CD4-positive, alpha-beta T cell treated with Interleukin-17A for 1 hour (primary cell): ENCODE results near the gene SH2D7.

Experiments used
- DNase-seq: peaks from one replicate; pipeline ENCODE4 v3.0.0-alpha.2; 2020

The SH2D7 gene

DNA sequence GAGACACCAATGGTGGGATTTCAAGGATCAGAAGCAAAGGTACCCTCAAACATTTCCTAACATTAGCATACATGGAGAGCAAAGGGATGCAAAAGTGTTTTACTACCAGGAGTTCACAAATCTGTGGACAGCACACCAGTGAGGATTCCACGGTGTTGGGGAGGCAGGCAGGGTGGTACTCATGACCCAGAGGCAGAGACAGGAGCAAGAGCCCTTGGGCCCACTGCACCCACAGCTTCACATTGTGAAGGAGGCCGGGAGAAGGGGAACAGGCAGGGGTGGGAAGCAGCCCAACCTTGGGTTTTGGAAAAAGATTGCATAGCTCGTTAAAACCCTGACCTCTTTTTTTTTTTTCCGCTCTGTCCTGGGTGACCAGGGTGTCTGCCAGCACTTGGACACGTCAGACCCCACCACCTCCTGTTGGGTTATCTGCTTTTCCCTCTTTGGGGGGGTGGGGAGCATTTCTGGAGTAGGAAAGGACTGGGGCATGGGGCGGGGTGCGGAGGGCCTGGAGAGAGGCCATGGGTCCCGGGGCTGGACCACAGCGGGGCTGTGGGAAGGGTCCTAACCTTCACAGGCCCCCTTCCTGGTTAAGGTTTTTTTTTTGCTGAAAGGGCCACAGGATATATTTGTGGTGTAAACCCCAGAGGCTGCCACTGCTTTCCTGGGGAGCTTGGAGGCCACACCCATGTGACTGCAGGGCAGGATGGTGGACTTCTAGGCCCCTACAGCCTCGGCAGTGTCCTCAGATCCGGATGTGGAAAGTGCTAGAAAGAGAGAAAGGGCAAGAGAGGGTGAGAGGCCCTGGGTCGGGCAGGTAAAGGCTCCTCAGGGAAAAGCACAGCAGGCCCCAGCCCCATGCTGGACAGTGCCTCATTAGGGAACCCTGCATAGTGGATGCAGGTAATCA is 12.5 kb downstream of the SH2D7 start:
- DNase-seq, result no peak

DNA sequence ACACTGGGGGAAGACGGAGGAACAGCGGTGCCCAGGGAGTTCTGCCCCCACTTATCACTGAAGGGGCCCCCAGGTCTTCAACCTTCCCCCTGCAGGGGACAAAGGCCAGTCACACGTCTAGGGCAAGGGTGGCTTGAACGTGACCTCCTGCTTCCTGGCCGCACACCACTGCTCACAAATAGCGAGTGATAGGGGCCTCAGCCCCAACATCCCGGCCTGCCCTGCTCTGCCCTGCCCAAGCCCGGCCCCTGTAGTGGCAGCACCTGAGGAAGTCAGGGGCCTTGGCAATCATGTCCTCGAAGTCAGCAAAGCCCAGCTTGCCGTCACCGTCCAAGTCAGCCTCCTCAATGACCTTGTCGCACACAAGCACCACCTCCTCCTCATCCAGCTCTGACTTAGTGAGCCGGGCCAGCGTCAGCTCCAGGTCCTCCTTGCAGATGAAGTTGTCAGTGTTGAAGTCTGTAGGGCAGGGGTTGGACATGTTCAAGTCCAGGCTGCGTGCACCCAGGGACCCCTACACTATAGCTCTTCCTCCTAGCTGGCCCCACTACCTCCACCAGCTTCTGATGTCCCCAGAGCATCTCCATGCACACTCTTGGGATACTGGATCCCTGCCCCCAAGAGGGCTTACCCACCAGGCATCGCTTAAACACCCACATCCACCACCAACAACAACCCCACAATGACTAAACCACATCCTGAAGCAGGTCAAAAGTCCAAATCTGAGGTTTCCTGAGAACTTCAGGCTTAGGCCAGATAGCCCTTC is 13.3 kb downstream of the SH2D7 start:
- DNase-seq, result no peak

DNA sequence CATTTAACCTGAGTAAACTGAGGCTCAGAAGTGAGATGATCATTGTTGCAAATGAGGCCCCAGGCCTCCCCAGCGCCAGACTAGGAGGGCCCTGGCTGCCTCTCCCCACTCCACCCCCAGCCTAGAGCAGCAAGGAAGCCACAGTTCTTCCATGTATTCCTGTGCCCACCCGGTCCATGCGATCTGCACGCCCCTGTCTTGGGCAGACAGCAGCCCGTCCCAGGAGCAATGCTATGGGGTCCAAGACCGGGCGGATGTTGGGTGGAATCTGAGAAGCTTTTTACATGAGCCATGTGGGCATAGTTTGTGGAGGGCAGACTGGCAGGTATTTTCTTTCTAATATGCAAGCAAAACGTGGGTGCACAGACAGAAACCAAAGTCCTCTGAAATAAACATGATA is 15.1 kb downstream of the SH2D7 start:
- DNase-seq, result no peak

DNA sequence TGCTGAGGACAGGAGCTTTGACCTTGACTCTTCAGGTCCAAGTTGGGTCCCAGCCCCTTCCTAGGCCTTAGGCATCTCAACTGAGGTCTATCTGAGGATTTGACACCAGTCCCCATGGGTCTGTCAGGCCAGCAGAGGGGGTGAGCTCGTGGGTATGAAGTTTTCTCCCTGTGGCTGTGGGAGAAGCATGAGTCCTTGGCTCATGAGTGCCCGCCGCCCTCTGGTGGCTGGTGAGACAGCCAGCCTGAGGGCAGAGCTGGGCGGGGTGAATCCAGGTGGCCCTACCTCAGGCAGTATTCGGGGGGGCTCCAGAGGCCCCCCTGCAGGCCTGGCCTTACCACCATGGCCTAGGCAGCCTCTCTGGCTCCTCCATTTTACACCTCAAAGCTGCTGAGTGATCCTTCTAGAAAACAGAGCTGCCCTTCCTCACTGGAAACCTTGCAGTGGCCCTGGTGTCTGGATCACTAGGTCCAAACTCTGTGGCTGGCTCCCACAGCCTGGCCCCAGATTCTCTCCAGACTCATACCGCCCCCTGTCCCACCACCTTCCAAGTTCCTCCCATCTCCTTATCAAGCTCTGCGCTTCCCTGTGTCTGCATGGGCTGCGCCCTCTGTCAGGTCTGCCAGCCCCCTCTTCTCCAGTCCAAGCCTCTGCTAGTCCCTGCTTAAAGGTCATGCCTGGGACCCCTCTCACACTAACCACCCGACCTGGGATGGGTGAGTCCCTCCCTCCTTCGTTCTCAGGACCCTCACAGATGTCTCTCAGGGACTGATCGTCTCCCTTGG is 16.1 kb downstream of the SH2D7 start:
- peak; percentile 88 for DNase-seq

DNA sequence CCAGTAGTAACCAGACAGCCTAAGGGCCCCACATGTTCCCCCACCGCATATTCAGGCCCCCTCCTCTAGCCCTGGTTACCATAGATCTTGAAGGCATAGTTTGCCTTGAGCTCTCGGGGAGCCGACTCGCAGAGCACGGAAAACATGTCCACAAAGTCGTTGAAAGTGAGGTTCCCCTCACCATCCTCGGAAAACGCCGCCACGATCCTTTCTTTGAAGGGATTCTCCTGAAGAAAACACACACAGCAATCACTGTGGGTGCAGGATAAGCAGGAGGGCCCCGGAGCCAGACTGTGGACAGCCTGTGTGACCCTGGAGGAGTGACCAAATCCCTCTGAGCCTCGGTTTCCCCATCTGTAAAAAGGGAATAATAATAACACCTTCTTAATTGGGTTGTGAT is 16.8 kb downstream of the SH2D7 start:
- DNase-seq, result no peak

DNA sequence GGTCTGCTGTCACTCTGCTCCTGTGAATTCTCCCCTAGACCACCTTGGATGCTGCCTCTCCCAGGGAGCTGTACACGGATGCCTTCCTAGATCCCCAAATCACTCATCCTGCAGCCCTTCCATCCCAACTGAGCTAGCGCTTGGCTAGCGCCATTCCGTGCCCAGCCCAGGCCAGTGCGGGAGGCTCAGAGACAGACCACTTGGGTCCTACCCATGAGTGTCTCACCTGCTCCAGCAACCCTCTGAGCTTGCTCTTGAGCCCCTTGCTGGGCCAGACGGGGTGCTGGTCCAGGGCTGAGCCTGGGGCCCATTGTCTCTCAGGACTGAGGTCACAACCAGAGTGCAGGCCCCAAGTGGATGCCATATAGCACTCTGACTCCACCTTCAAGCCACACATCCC is 17.7 kb downstream of the SH2D7 start:
- no peak for DNase-seq

DNA sequence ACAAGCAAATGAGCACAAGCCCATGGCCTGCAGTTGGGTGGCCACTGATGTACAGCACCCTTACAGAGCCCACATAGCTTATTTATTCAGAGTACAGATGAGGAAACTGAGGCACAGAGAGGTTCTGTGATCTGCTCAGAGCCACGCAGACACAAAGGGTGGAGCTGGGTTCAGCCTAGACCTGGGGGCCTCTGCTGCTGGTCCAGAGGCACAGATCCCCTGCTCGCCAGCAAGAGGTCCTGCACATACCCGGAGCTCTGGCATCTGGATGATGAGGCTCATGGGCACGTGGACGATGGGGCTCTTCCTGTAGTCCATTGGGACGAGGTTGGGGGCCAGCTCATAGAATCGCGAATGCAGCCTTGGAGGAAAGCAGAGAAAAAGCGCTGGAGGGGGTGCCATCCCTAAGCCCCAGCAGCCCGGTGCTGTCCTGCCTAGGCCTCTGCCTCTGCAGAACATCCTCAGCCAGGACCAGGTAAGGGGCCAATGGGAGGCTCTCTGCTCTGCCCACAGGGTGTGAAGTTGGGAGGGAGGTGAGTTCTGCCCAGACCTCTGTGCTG is 18.6 kb downstream of the SH2D7 start:
- no peak for DNase-seq

DNA sequence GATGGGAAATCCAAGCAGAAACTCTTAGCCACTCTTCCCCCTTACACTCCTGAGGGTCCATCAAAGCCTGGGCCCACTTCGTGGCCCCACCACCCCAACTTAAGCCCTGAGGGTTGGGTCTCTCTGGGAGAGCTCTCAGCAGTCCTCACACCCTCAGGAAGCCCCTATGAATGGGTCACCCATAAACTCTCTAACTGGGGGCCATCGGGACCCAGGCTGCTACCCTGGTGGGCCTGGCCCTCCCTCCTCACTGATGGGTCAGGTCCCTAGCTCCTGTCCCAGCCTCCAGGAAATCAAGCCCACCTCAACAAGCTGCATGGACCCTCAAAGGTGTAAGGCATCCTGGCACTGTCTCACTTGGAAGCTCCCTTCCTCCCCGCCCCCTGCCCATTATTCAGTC is 19.4 kb downstream of the SH2D7 start:
- no peak for DNase-seq

DNA sequence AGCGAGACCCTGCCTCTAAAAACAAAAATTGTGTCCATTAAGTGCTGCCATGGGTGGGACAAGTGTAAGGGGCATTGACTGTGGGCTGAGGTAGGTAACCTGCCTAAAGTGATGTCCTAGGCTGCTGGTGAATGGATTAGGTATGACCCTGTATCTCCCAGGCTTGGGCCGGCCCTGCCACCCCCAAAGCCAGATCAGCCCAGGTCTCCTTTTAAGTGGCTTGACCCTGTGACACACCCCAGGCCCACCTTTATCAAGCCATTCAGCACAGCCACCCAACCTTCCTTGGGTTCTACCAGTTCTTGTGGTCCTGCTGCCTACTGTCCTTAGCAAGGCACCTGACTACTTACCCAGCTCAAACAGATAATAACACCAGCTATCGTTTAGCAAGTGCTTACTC is 20.2 kb downstream of the SH2D7 start:
- no peak for DNase-seq

DNA sequence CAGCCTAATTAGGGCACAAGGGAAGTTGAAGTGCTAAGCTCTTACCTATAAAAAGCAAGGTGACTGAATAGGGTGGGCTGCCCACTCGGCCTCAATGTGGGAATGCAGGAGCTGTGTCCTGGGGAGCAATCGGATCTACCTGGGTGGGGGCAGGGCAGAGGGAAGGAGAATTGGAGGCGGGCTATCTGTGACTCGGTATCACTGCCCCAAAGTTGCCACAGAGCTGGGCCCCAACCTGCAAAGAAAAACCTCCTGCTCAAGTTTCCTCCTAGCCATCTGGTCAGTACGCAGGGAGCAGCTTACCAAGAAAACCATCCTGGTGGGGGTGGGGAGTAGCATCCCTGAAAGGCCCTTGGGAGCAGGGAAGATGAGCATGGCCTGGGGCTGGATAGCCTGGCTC is 28.2 kb downstream of the SH2D7 start:
- no peak for DNase-seq

DNA sequence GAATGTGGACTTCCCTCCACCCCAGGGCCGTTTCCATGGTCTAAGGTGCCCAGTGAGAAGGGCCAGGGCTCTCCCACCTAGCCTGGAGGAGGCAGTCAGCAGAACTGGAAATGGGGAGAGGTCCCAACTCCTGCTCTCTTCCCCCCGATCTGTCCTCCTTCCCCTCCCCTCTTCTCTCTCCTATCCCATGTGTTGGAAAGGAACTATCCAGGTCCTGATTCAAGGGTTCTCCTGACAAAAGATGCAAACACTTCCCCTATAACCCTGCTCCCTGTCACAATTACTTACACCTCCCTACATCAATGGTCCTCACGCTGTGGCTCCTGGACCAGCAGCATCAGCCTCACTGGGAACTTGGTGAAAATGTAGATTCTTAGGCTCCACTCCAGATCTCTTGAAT is 32.9 kb downstream of the SH2D7 start:
- DNase-seq, result no peak

DNA sequence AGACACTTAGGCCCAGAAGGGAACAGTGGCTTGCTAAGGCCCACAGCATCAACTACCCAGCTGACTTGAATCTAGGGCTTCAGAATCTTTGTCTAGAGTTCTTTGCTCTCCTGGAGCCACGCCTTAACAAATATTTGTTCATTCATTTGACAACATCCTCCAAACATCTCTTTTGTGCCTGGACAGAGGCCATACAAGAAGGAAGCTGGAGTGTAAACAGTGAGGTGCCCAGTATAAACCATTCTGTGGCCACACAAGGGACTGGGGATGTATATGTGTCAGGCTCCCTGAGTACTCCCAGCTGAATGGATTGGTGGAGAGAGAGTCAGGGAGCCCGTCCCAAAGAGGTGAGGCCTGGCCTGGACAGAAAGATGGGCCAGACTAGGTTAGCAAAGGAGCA is 35.5 kb downstream of the SH2D7 start:
- no peak for DNase-seq

DNA sequence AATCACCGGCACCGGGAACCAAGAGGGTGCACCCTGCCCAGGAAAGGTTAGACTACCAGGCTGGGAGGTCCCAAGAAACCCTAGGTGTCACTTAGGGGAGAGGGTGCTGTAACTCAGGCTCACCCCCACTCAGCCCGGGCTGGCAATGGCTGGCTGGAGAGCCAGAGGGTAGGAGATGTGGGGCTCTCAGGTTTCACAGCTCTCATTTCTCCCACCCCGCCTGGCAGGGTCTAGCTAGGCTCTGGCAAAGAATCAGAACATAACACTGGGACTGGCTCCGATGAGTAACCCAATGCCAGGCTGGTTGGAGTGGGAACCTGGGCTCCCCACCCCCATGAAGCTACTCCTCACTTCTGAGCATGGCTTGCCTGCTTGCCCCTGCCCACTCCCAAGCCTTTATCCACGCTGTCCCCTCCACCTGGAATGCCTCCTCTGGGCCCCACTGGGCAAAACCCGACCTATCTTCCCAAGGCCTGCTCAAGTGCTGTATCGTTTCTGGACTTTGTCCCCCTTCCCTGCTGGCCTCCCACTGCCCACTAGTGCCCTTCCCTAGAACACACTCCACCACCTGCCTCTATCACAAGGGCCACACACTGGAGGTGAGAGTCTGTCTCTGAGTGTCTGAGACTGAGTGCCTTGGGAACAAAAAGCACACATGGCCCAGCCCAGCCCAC is 36.9 kb downstream of the SH2D7 start:
- no peak for DNase-seq

DNA sequence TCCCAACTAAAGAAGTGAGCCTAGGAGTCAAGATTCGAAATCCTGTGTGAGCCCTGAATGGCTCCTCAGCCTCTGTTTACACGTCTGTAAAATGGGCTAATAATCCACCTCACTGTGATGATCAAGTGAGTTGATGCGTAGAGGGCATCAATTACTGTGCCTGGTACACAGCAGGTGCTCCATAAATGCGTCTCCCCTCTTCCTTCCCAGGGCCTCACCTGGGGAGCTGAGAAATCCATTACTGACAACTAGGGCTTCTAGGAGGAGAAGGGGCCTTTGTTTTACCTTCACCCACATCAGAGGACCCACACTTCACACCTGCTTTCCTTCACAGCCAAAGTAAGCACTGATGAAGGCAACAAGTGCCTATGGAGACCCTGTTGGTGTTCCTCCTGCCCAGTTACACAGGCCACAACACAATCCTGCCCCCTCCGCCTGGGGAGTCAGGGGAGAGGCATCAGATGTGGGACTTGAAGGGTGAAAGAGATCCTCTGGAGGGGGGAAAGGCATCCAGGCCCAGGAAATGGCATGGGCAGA is 37.5 kb downstream of the SH2D7 start:
- DNase-seq, result no peak

DNA sequence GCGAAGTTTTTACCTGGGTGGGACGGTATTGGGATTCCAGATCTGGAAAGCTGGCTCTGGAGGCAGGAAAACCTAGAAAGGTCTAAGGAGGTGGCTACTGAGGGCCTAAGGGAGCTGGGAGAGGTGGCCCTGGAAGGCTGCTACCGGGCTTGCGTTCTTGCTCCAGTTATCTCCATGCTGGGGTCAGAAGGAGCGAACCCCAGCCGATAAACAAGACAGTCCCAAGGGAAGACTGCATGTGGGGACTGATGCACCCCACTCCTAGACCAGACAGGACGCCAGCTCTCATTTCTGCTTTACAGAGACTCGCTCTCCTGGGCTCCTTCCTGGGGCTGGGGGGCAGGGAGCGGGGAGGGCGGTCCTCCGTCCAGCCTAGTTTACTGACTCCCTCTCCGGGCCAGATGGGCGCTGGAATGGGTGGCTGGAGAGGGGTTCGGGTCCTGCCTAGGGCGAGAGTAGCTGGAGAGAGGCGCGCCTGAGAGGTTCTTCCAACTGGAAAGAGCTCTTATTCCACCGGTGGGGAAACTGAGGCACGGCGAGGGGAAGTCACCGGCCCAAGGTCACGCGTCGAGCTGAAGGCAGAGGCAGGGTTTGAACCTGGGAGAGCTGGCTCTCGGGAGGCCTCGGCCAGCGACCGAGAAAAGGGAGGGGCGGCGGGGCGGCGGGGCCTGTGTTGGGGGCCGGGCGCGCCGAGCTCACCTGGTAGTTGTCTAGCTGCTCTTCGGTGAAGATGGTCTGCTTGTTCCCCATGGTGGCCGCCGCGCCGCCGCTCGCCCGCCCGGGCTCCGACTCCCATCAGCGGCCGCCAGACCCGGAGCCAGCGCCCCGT is 38.3 kb downstream of the SH2D7 start:
- no peak for DNase-seq

DNA sequence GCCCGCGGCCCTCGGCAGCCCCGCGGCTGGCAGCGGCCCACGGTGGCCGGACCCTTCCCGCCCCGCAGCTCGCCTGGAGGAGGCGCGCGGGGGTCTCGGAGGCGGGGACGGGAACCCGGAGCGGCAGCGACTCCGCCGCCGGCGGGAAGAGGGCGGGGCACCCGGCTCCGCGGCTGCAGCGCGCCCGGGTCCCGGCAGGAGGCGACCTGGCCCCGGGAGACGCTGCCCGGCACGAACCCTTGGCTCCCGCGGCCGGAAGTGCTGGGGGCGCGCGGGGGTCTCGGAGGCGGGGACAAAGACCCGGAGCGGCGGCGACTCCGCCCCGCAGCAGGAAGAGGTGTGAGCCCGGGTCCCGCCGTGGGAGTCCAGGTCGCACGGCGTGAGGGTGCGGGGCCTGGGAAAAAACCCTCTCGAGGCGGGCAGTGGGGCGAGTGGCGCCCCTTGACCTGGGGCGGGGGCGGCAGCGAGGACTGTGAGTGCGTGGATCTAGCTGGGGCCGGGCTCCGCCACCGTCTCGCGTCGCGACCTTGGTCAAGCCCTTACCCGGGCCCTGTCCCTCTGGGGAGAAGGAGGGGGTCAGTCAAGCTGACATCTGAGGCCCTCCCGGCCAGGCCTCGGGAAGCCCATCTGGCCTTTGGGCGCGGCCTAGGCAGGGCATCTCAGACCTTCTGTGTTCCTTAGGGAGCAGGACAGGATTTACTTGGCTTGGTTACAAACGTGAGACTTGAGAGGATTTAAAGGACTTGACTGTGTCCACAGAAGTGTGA is 39.1 kb downstream of the SH2D7 start, which contains the start of gene CIB2:
TSS of gene CIB2 (minus strand) at position 151 of the 767 bp plus-strand sequence. CDS start 230 bp downstream, outside the sequence.
- DNase-seq, result peak; percentile 81

DNA sequence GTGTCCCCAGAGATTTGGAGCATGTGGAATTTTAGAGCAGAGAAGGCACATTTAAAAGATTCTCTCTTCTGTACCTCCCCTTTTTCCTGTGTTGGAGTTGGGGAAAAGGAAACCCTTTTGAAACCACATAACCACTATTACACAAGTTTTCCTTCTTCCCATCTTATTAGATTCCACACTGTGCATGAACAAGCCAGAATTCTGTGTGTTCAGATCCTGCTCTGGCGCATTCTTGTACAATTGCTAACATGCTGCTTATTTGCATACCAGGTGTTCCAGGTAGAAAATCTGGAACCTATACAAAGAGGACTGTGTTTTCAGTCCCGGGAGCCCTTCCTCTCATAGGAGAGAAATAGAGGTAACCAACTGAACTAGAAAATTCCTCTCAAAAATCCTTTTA is 41.4 kb downstream of the SH2D7 start:
- no peak for DNase-seq

DNA sequence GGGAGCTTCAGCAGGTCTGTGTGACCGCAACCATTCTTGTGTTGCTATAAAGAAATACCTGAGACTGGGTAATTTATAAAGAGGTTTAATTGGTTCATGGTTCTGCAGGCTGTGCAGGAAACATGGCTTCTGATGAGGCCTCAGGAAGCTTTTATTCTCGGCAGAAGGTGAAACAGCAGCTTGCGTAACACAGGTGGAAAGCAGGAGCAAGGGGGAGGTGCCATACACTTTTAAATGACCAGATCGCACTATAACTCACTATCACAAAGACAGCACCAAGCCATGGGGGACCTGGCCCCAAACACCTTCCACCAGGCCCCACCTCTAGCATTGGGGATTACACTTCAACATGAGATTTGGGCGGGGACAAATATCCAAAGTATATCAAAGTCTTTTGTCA is 47.2 kb downstream of the SH2D7 start:
- DNase-seq, result no peak

DNA sequence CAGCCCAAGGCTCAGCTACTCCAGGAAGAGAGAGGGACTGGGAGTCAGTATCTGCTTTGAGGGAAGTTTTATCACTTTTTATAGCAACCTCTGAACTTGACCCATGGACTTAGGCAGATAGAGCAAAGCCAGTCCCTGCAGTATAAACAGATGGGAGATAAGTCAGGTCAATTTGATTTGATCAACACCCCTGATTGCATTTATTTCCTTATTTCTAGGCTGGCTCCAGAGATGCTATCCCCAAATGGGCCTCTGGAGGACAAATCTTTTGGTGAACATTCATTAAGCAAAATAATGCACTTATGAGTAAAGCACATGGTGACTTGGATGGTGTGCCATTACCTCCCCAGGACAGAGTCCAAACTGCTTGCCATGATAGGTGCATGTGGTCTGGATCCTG is 47.9 kb downstream of the SH2D7 start:
- DNase-seq, result no peak

DNA sequence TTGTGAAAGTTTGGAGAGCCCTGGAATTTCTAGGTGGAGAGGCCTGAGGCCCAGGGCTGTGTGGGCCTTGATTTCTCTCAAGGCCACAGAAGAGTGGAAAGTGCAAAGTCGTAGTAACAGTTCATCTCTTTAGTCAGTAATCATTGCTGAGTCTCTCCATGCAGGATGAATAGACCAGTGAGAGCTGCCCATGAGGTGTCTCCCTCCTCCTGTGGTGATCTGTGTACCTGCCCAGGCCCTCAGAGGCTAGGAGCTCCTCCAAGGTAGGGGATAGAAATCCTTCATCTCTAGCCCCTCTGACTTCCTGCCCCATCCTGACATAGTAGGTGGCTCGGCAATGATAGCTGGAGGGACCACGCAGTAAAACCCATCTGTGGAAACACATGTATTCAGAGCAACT is 50.0 kb downstream of the SH2D7 start:
- DNase-seq, result no peak
